Measurements from ENCODE around the gene SLC8A2.

The SLC8A2 gene

DNA sequence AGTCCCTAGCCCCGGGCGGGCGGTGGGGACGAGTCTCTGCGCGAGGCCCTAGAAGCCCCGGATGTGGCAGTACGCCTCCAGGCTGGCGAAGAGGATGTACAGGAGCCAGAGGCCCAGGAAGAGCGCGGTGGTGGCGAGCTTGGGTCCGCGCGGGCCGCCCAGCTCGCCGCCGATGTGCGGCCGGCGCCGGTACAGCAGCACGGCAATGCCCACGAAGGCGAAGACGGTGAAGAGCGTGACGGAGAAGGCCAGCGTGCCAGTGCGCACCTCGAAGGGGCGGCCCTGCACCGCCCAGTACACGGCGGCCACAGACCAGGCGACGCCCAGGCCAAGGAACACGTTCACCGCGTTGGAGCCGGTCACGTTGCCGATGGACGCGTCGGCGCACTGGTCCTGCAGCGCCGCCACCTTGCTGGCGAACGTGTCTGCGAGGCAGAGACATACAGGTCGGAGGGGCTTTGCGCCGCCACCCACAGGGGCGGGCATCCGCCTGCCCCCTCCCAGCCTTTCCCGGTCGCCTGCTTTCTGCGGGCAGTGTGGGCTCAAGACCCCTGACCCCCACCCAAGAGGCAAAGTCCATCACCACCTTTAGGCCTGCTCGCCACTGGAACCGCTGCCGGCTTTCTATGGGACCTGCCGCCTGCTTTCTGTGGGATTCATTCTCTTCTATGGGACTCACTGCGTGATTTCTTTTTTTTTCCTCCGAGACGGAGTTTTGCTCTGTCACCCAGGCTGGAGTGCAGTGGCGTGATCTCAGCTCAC lies 41.5 kb downstream of the SLC8A2 start:
- DNase-seq (ENCODE audit: low read depth in 2 of 2), result no peak

DNA sequence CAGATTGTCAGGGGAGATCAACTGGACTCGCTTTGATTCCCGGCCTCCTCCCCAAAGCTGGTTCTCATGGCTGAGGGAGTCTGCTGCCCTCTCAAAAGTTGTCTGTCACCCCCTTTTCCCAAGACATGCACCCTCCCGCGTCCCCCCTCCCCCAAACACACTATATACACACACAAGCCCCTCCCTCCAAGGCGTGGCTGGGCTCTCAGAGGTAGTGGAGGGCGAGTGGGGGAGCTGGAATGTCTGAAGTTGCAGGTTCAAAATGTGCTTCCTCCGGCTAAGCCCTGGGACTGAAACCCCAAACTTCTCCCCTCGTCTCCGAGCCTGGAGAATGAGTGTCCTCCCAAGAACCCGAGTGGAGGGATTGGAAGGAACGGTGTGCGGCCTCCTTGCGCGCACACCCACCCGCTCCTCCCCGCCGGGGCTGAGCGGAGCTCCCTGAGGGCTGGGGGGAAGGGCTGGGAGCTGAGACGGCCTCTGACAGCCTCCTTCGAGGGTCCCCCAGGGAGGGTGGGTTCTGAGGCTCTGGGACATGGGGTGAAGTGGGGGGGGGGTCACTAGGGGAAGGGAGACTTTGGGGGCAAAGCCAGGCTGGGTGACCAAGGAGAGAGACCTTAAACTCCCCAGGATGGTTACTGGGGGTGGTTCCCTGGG lies 42.4 kb downstream of the SLC8A2 start:
- no peak for DNase-seq (ENCODE audit: low read depth in 2 of 2)

DNA sequence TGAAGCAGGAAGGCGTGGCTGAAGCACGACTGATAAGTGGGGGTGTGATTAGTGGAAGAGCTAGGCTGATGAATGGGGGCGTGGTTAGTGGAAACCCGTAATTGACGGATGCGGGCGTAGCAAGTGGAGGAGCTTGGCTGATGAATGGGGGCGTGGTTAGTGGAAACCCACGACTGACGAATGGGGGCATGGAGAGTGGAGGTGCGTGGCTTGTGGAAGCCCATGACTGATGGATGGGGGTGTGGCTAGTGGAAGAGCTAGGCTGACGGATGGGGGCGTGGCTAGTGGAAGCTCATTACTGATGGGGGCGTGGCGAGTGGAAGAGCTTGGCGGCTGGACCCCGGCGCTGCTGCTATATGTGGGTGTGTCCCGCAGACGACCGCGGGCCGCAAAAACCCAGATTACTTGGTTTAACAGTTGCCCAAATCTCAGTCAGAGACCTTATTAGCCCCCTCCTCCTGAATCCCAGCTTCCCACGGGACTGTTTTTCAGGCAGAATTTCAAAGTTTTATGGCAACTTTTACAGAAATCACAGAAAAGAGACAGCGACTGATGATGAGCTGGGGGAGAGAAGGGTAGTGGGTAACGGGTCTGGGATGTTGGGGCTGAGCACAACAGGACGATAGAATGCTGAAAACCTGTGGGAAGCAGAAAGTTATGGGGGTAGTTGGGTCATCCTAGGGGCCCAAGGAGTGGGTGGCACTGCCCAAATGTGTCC lies 43.4 kb downstream of the SLC8A2 start:
- DNase-seq (ENCODE audit: low read depth in 2 of 2), result peak; percentile 73 to 88

DNA sequence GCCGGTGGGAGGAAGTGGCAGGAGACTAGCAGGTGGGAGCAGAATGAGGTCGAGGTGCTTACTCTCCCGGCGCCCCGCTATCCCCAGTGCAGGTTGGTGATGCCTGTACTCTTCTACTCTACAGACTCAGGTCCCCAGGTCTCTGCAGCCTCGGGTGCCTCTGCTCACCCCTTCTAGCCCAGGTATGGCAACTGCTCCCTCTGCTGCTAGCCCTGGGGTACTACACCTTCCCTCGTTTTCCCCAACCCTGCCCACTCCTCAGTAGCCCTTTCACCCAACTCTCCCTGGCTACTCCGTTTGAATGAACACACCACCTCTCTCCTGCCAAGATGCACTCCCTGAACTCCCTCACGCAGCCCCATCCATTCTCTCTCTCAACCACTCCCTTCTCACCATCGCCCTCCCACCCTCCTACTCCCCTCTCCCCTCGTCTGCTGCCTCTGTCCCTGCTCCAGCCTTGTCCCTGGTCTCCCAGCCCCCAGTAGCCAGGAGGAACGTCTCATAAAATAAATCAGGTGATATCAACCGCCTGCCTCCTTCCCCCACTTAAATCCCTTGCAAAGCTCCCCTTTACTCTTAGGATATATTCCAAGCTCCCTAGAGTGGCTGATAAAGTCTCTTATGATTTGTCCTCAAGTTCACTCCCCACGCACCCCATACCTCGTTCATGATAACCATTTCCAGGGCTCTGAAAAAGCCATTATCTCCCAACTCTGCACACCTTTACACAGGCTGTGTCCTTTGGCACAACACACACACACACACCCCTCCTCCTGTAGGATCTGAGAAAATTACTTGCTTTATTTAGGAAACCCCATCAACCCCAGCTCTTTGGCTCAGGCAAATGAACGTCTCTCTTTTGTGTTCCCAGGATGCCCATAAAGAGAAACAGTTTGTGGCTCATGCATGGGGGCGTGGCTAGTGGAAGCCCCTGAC lies 44.2 kb downstream of the SLC8A2 start:
- DNase-seq (ENCODE audit: low read depth in 2 of 2), result peak in 1 of 2 donors; percentile 31

DNA sequence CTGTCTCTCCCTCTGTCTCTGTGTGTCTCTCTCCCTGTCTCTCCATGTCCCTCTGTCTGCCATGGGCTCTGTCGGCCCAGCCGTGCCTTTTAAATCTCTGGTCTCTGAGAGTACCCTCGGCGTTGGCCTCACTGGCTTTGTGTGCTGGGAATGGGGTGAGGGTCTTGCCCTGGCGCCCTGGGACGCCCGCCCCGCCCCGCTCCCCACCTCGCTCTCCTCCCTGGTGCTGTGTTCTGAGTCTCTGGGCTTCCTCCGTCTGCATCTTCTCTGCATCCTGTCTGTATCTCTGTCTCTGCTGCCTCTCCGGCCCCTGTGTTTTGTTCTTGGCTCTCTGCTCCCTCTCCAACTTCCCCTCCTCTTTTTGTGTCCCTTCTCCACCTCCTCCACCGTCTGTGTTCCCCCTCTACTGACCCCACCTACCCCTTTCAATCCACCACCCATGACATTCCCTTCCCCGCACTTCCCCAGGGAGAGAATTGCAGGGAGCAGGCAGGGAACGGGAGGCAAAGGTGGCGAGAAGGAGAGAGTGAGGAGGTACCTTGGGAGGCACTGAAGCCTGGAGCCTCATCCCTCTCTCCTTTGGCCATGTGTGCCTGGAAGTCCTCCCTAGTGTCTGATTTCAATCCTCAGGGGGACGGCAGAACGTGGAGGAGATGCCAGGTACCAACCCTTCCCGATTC lies 48.4 kb downstream of the SLC8A2 start:
- DNase-seq (ENCODE audit: low read depth in 2 of 2), result no peak

DNA sequence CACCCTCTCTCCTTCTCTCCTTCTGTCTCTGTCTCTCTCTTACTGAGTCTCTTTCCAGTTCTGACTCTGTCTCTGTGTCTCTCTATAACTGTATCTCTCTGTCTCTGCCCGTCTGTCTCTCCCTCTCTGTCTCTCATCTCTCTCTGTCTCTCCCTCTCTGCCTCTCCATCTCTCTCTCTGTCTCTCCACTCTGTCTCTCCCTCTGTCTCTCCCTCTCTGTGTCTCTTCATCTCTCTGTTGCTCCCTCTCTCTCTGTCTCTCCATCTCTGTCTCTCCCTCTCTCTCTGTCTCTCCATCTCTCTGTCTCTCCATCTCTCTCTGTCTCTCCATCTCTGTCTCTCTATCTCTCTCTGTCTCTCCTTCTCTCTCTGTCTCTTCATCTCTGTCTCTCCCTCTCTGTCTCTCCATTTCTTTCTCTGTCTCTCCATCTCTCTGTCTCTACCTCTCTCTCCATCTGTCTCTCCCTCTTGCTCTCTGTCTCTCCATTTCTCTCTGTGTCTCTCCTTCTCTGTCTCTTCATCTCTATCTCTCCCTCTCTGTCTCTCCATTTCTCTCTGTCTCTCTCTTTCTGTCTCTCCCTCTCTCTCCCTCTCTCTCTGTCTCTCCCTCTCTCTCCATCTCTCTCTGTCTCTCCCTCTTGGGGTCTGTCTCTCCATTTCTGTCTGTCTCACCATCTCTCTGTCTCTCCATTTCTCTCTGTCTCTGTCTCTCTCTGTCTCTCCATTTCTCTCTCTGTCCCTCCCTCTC lies 49.1 kb downstream of the SLC8A2 start:
- DNase-seq (ENCODE audit: low read depth in 2 of 2), result no peak

DNA sequence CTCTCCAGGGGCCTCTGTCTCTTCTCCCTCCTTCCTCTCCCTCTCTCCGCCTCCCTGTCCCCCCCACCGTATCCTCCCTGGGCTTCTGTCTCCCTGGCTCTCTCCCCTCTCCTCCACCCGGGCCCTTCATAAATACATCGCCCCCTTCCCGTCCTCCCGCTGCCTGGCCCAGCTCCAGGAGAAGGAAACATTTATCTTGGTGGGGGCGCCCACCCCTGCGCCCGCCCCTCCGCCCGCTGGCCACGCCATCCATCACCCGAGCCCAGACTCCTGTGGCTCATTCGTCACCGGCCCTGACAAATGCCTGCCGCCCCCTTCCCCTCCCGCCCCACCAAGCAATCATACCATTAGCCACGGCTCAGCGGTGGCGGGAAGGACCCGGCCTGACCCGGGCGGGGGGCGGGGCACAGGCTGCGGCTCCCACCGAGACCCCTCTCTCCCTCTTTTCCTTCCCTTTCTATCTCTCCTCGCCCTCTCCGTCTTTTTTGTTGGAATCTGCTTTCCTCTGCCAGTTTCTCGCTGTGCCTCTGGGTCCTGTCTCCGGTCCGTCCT lies 49.8 kb downstream of the SLC8A2 start:
- DNase-seq (ENCODE audit: low read depth in 2 of 2), result no peak

DNA sequence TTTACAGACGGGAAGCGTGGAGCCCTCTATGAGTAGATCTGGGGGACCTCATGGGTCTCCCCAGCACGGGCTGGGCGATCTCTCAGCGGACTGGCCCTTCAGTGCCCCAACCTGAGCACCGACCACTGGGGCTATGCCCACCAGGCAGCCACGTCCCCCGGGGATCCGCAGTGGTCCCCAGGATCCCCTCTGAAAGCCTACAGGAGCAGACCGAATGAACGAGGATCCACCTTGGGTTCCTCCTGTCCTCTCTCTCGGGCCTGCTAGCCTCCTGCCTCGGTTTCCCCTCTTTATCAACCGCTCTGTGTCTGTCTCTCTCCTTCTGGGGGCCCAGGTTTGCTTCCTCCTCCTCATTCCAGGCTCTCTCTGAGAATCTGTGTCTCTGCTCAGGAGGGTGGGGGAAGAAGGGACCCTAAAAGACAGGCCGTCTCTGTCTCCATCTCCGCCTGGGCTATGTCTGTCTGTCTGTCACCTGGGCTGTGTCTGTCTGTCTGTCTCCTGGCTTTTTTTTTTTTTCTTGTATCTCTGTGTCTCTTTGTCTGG lies 50.4 kb downstream of the SLC8A2 start:
- no peak for DNase-seq (ENCODE audit: low read depth in 2 of 2)

DNA sequence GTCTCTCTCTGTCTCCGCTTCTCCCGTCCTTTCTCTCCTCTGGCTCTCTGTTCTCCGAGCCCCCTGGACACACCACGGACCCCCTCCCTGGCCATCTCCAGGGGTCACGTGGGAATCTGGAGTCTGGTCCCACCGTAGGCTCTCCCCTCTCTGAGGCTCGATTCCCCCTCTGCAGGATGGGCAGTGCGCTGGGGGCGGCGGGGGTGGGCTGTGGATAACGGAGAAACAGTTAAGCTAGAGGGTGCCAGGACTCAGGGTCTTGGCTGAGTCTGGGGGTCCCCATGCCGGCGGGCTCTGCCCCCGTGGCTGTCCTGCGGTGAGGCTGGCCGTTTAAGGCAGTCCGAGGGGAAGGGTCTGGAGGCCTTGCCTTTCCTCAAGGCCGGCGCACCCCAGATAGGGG lies 51.9 kb downstream of the SLC8A2 start:
- DNase-seq (ENCODE audit: low read depth in 2 of 2), result no peak

DNA sequence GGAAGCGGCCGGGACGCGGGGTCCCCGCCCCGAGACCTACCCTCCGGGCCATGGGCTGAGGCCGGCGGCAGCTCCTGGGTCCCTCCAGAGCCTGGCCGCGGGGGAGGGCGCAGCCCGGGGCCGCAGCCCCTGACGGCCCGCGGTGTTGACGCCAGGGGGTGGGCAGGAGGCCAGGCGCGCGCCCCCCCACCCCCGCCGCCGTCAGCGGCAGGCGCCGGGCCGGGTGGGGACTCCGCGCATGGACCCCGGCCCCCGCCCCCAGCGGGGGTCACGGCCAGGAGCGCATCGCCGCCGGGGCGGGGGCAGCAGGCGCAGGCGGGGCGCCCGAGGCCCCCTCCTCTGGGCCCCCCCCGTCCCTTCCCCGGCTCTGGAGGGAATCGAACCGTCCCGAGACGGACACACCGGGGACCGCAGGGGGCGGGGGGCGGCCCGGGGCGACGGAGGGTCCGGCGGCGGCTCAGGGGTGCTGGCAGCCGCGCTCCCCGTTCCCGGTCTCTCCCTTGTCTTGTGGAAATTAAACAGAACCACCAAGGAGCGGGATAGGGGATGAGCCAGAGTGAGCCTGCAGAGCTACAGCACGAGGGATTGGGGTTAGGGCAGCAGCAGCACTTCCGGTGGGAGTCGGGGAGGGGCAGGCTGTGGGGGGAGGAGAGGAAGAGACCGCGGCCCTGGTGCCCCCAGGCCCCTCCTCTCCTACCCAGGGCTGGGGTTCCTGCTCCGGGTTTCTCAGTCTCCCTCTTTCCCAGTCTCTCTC lies 52.5 kb downstream of the SLC8A2 start, which contains the start of gene MEIS3:
TSS of gene MEIS3 (minus strand) at position 498 of the 754 bp plus-strand sequence. CDS start at position 52, 446 bp downstream.
- no peak for DNase-seq (ENCODE audit: low read depth in 2 of 2)

DNA sequence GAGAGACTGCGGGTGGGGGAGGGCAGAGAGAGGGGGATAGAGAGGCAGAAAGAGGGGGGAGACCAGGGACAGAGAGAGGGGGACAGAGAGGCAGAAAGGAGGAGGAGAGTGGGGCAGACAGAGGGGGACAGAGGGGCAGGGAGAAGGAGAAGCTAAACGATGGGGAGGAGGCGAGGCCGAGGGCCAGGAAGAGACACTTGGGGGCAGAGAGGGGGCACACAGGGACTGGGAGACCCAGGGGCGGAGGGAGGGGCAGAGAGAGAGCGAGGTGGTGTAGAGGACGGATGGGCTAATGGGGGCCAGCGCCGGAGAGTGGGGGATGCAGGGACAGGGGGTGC lies 53.0 kb downstream of the SLC8A2 start:
- no peak for DNase-seq (ENCODE audit: low read depth in 2 of 2)

DNA sequence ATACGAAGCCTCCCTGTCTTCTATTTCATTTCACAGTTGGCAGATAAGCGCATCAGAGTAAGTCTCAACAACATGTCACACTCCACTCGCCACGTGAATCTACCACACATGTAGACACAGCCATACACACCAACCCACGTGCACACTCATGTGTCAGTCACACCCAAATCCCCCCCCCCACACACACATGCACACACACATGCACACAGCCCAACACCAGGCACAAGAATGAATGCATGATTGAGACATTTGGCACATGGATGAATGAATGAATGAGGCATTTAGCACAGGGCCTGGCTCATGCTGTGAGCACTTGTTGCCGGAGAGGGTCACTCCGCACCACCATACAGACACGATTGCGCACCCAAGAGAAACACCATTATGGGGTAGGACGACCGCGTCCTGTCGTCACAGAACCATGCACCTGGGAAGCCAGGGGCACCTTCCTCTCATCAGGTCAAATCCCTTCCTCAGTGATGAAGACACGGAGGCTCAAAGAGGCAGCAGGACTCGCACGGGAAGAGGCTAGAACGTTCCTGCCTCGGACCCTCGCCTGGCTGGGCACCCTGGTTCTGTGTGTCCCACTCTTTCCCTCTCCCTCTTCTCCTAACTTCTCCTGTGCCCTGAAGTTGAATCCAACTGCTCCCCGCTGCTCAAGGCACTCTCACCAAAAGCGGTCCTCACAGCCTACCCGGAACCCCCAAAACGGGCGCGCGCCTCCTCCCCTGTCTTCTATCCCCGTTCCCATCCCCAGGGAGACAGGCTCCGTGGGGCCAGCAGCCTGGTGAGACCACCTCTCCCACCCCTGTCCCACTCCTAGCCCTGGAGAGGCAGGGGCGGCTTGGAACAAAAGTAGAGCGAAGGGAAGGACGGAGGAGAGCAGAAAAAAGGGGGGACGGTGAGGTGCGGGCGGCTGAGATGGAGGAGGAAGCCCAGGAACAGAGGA lies 53.7 kb downstream of the SLC8A2 start:
- no peak for DNase-seq (ENCODE audit: low read depth in 2 of 2)

DNA sequence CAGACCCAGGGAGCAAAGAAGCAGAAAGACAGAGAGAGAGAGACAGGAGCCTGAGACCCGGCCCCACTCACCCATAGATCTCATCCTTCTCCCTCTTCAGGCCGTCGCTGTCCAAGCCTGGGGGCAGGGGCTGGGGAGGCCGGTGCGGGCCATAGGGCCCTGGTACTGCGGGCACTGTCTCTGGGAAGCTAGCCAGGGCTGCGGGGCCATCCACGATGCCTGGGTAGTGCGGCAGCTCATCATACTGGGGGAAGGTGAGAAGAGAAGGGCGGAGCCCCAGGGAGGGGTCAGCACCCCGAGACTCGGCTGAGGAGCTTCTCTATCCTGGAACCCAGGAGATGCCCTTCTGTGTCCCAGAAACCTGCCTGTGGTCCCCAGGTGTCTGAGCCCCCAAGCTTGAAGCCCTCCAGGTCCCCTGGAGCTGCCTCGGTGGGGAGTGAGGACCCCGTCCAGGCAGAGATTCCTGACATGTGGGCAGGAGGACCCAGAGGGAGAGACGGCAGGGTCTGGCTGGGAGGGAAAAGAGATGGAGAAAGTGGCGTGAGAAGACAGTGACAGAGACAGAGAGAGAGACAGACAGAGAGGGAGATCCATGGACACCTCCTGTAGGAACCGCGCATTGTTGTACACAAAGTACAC lies 54.5 kb downstream of the SLC8A2 start:
- DNase-seq (ENCODE audit: low read depth in 2 of 2), result no peak

DNA sequence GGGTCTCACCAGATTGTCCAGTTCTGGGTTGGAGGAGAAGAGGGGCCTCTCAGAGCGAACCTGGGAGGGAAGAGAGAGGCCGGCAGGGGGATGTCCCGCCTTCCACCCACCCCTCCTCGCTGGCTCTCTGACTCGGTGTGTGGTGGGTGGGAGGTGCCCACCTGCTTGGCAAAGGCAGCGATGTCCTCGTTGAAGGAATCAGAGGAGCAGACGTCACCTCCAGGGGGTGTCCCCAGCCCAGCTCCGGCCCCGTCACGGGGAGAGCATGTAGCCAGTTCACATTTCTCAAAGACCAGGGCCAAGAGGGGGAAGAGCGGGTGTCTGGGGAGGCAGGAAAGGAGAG lies 55.1 kb downstream of the SLC8A2 start:
- DNase-seq (ENCODE audit: low read depth in 2 of 2), result no peak

DNA sequence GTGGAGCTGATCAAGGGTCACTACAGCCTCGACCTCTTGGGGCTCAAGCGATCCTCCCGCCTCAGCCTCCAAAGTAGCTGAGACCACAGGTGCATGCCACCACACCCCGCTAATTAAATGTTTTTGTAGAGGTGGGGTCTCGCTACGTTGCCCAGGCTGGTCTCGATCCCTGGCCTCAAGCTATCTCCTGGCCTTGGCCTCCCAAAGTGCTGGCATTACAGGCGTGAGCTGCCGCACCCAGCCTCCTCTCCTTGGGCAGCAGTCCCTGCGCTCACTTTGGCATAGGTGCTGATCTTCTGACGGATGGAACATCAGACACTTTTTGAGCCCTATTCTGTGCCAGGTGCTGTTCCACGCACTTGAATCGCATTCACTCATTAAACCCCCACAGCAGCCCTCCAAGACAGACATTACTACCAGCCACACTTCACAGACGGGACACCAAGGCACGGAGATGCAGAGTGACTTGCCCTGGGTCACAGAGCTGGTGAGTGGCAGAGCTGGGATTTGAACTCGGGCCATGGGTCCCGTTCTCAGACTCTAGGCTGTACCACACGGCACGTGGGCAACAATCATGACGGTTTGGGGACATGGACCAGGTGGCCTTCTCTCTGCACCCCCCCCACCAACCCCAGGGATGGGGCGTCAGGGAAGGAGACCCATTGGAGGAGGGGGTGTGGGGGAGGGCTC lies 55.6 kb downstream of the SLC8A2 start:
- DNase-seq (ENCODE audit: low read depth in 2 of 2), result no peak

DNA sequence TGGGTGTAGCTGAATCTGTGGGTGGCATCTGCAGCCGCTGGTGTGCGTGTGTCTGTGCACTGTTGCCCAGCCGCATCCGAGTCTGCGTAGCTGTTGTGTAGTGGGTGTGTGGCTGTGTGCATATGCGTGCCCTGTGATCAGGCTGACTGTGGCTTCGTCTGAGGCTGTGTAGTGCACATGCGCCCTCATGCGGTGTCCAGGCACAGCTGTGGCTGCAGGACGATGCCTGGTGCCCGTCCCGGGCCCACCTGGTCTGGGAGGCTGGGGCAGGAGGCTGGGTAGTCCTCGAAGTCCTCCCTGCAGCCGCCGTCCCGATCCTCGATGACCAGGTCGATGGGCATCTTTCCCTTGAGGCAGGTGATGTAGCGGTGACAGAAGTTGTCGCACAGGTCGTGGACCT lies 57.2 kb downstream of the SLC8A2 start:
- DNase-seq (ENCODE audit: low read depth in 2 of 2), result no peak

DNA sequence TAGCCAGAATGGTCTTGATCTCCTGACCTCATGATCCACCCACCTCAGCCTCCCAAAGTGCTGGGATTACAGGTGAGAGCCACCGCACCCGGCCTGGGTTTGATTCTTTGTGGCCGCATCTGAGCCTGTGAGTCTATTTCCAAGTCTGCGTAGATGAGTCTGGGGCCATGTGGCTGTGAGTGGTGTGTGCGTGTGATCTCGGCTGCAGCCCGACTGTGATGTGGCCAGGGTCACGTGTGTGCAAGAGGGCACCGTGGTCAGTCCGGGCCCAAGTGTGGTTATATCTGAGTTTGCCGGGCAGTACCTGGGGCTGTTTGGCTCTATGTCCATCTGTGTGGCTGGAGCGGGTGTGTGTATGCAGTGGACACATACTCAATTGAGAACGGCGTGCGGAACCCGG lies 57.8 kb downstream of the SLC8A2 start:
- no peak for DNase-seq (ENCODE audit: low read depth in 2 of 2)

Measured in stimulated activated CD8-positive, alpha-beta memory T cell treated with anti-CD3 and anti-CD28 coated beads, Interleukin-7, amount 100 ng/mL, for 4 hours (primary cell).